ENCODE data around the gene ARHGAP20. TPM values are rescaled to one million over a fixed set of nuclear protein-coding genes. Genes with fewer than 3 reads are reported as not detected.

ARHGAP20 gene
- total and polyA plus RNA-seq, 2 donors (not counting 1 experiment from before 2014, with no cell fraction given): 9.4 to 18.1 TPM

DNA sequence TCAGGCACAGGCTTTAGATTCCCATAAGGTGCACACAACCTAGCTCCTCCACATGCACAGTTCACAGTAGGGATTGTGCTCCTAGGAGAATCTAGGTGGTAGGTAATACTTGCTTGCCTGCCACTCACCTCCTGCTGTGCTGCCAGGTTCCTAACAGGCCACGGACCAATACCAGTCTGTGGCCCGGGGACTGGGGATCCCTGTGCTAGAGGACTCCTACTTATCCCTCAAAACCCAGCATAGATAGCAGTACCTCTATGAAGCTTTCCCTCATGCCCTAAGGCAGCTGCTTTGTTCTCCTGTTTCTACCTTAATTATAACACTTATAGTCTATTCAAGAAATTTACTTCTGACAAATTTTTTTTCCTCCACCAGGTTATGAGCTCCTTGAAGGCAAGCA is 36.7 kb downstream of the ARHGAP20 start:
- Histone ChIP-seq H3K9ac (ENCODE audit: insufficient read depth, low read length) (no peak overlapping the region), H3K27me3 (ENCODE audit: control insufficient read depth, insufficient read depth, low read length) (no peaks in the 10 kb centered on the region), H3K4me3 (replicated peaks in 1 of 4; ENCODE audit: control extremely low read depth in 1 of 4, insufficient read depth in 1 of 4, low read depth in 3 of 4, low read length in 4 of 4) (no peak overlapping the region), H3K9me3 (ENCODE audit: control insufficient read depth, insufficient read depth, low read depth, low read length) (no peaks in the 10 kb centered on the region), H3K27ac (ENCODE audit: insufficient read depth, low read length) (no peak overlapping the region), H3K79me2 (ENCODE audit: control insufficient read depth, insufficient read depth, low read length) (no peaks in the 10 kb centered on the region), H2AFZ (ENCODE audit: low read length) (no peak overlapping the region), H3K4me1 (ENCODE audit: control insufficient read depth, extremely low read depth, insufficient read depth, low read length) (peaks cover 2% of the 10 kb centered on the region), H3K36me3 (ENCODE audit: control insufficient read depth, insufficient read depth, low read length) (no peaks in the 10 kb centered on the region), H3K4me2 (ENCODE audit: extremely low read depth, insufficient read depth, low read length) (no peak overlapping the region), H4K20me1 (ENCODE audit: control insufficient read depth, extremely low read depth, insufficient read depth, low read length) (no peaks in the 10 kb centered on the region)
- TF ChIP-seq, protein P1, sequence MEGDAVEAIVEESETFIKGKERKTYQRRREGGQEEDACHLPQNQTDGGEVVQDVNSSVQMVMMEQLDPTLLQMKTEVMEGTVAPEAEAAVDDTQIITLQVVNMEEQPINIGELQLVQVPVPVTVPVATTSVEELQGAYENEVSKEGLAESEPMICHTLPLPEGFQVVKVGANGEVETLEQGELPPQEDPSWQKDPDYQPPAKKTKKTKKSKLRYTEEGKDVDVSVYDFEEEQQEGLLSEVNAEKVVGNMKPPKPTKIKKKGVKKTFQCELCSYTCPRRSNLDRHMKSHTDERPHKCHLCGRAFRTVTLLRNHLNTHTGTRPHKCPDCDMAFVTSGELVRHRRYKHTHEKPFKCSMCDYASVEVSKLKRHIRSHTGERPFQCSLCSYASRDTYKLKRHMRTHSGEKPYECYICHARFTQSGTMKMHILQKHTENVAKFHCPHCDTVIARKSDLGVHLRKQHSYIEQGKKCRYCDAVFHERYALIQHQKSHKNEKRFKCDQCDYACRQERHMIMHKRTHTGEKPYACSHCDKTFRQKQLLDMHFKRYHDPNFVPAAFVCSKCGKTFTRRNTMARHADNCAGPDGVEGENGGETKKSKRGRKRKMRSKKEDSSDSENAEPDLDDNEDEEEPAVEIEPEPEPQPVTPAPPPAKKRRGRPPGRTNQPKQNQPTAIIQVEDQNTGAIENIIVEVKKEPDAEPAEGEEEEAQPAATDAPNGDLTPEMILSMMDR (conservative IDR thresholded peaks at IDR 0.05 in 1 of 2, IDR thresholded peaks at IDR 0.05 in 1 of 2; ENCODE audit: low read depth in 1 of 2, low read length in 2 of 2): no peak
- no peak for TF ChIP-seq EZH2 (IDR thresholded peaks at IDR 0.05; ENCODE audit: low read length, missing control alignments)
- no peak for DNase-seq (ENCODE audit: low read depth in 2 of 2)

DNA sequence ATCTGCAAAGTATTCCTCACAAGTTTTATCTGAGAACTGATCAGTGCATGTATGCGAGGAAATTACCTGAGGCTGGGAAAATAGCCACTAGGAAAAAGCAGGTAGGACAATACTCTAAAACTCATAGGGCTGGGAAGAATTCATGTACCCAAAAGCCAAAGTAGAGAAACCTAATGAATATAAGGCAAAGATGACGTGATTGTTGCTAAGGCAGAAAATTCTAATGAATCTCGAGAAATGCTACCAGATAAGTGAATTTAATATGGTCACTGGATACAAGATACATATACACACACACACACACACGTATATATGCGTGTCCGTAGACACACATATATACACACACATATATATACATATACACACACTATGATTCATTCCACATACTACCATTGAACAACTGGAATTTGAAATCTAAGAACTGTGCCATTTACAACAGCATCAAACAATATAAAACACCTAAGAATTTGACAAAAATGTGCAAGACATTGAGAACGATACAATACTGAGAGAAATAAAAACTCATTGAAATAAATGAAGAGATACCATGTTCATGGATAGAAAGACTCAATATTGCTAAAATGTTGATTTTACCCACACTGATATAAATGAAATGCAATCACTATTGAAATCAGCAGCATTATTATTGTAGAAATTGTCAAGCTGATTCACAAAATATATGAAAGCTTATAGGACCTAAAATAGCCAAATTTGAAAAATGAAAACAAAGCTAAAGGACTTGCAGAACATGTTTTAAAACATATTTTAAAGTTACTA is 46.4 kb downstream of the ARHGAP20 start:
- H3K4me3 ChIP-seq (replicated peaks in 1 of 4; ENCODE audit: control extremely low read depth in 1 of 4, insufficient read depth in 1 of 4, low read depth in 3 of 4, low read length in 4 of 4): no peak overlapping the region
- DNase-seq (ENCODE audit: low read depth in 2 of 2): no peak
- no peak overlapping the region for H3K27ac ChIP-seq (ENCODE audit: insufficient read depth, low read length)
- no peaks in the 10 kb centered on the region for H3K79me2 ChIP-seq (ENCODE audit: control insufficient read depth, insufficient read depth, low read length)
- no peaks in the 10 kb centered on the region for H3K27me3 ChIP-seq (ENCODE audit: control insufficient read depth, insufficient read depth, low read length)
- no peaks in the 10 kb centered on the region for H3K36me3 ChIP-seq (ENCODE audit: control insufficient read depth, insufficient read depth, low read length)
- no peaks in the 10 kb centered on the region for H3K9me3 ChIP-seq (ENCODE audit: control insufficient read depth, insufficient read depth, low read depth, low read length)
- H3K9ac ChIP-seq (ENCODE audit: insufficient read depth, low read length): no peak overlapping the region
- H4K20me1 ChIP-seq (ENCODE audit: control insufficient read depth, extremely low read depth, insufficient read depth, low read length): no peaks in the 10 kb centered on the region
- TF ChIP-seq, protein P1 (conservative IDR thresholded peaks at IDR 0.05 in 1 of 2, IDR thresholded peaks at IDR 0.05 in 1 of 2; ENCODE audit: low read depth in 1 of 2, low read length in 2 of 2): no peak
- TF ChIP-seq EZH2 (IDR thresholded peaks at IDR 0.05; ENCODE audit: low read length, missing control alignments): no peak
- no peak overlapping the region for H3K4me2 ChIP-seq (ENCODE audit: extremely low read depth, insufficient read depth, low read length)
- H3K4me1 ChIP-seq (ENCODE audit: control insufficient read depth, extremely low read depth, insufficient read depth, low read length): no peaks in the 10 kb centered on the region
- H2AFZ ChIP-seq (ENCODE audit: low read length): no peak overlapping the region

DNA sequence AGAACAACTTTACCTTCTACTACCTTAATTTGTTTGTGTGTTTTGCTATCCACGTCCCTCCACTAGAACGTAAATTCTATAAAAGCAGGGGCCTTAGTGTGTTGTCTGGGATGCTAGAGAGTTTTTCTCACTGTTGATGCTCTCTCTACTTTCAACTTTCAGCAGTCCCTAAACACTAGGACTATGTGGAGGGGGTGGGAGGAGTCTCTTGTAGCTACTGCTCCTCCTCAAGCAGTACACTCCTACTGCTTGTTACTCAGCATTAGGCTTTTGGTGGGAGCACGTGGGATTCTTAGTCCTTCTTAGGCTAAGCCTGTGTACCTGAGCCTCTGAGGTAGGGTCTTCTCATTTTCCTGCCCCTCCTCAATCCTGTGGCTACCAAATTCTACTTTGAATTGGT is 56.3 kb downstream of the ARHGAP20 start:
- Histone ChIP-seq H3K4me2 (ENCODE audit: extremely low read depth, insufficient read depth, low read length) (no peak overlapping the region), H3K27ac (ENCODE audit: insufficient read depth, low read length) (no peak overlapping the region)

More for the DNA sequence above, 56.3 kb downstream of the ARHGAP20 start:
- Histone ChIP-seq H3K4me3 (replicated peaks in 1 of 4; ENCODE audit: control extremely low read depth in 1 of 4, insufficient read depth in 1 of 4, low read depth in 3 of 4, low read length in 4 of 4) (no peak overlapping the region), H4K20me1 (ENCODE audit: control insufficient read depth, extremely low read depth, insufficient read depth, low read length) (peaks cover 2% of the 10 kb centered on the region), H3K9ac (ENCODE audit: insufficient read depth, low read length) (no peak overlapping the region), H3K36me3 (ENCODE audit: control insufficient read depth, insufficient read depth, low read length) (no peaks in the 10 kb centered on the region), H3K9me3 (ENCODE audit: control insufficient read depth, insufficient read depth, low read depth, low read length) (no peaks in the 10 kb centered on the region), H3K79me2 (ENCODE audit: control insufficient read depth, insufficient read depth, low read length) (no peaks in the 10 kb centered on the region), H3K27me3 (ENCODE audit: control insufficient read depth, insufficient read depth, low read length) (no peaks in the 10 kb centered on the region), H2AFZ (ENCODE audit: low read length) (no peak overlapping the region), H3K4me1 (ENCODE audit: control insufficient read depth, extremely low read depth, insufficient read depth, low read length) (no peaks in the 10 kb centered on the region)
- TF ChIP-seq, protein P1 (conservative IDR thresholded peaks at IDR 0.05 in 1 of 2, IDR thresholded peaks at IDR 0.05 in 1 of 2; ENCODE audit: low read depth in 1 of 2, low read length in 2 of 2): no peak
- no peak for TF ChIP-seq EZH2 (IDR thresholded peaks at IDR 0.05; ENCODE audit: low read length, missing control alignments)
- DNase-seq (ENCODE audit: low read depth in 2 of 2): no peak

Data from fibroblast of lung (primary cell).